BE2C (cell line): ENCODE data around the gene ATG7.
"Not testable (repeated sequence)": the region's sequence is repeated elsewhere in the genome, so short reads cannot be mapped to it uniquely, and the experiment has no call there.

Source experiments
- DNase-seq: peaks from one replicate; pipeline ENCODE4 v3.0.0-alpha.2; 2020
- H3K27me3 ChIP-seq: fragments of 250-450 bp; sonication (Bioruptor Pico); 2 replicates; pipeline ENCODE4 v1.5.1; 2020; ENCODE audit warnings: mild to moderate bottlenecking
- H3K36me3 ChIP-seq: fragments of 250-450 bp; sonication (Bioruptor Pico); 2 replicates; pipeline ENCODE4 v1.5.1; 2020; ENCODE audit warnings: mild to moderate bottlenecking
- H3K4me1 ChIP-seq: fragments of 250-450 bp; sonication (Bioruptor Pico); 2 replicates; pipeline ENCODE4 v1.5.1; 2020
- H3K4me3 ChIP-seq: 2 replicates; pipeline ENCODE4 v1.5.1; 2011; ENCODE audit warnings: low read depth, low read length
- H3K9me3 ChIP-seq: fragments of 250-450 bp; sonication (Bioruptor Pico); 2 replicates; pipeline ENCODE4 v1.5.1; 2020
- CTCF ChIP-seq: IDR thresholded peaks from 2 replicates; pipeline ENCODE4 v1.5.1; 2012; ENCODE audit warnings: mild to moderate bottlenecking, low read depth, low read length

Gene ATG7

GRCh38 chr3:11521167-11521566 is 249.0 kb downstream of the ATG7 start:
- Histone ChIP-seq H3K4me1 (no peaks in the 10 kb centered on the region), H3K36me3 (no peaks in the 10 kb centered on the region), H3K9me3 (no peaks in the 10 kb centered on the region), H3K27me3 (no peaks in the 10 kb centered on the region), H3K4me3 (no peak overlapping the region)
- no peak for TF ChIP-seq CTCF
- no peak for DNase-seq

GRCh38 chr3:11522398-11522715 is 250.2 kb downstream of the ATG7 start:
- no peaks in the 10 kb centered on the region for H3K27me3 ChIP-seq
- no peak overlapping the region for H3K4me3 ChIP-seq
- no peaks in the 10 kb centered on the region for H3K9me3 ChIP-seq
- TF ChIP-seq CTCF = no peak
- DNase-seq = no peak
- H3K36me3 ChIP-seq = no peaks in the 10 kb centered on the region
- H3K4me1 ChIP-seq = no peaks in the 10 kb centered on the region

GRCh38 chr3:11522953-11523571 is 250.9 kb downstream of the ATG7 start:
- no peak for TF ChIP-seq CTCF
- Histone ChIP-seq H3K4me1 (no peaks in the 10 kb centered on the region), H3K4me3 (no peak overlapping the region), H3K36me3 (no peaks in the 10 kb centered on the region), H3K9me3 (no peaks in the 10 kb centered on the region), H3K27me3 (no peaks in the 10 kb centered on the region)
- no peak for DNase-seq

- H3K27me3 ChIP-seq = no peaks in the 10 kb centered on the region
- H3K4me1 ChIP-seq = no peaks in the 10 kb centered on the region
- no peak for TF ChIP-seq CTCF
- no peak overlapping the region for H3K4me3 ChIP-seq
- no peaks in the 10 kb centered on the region for H3K36me3 ChIP-seq
- no peak for DNase-seq
- no peaks in the 10 kb centered on the region for H3K9me3 ChIP-seq
These were observed 251.4 kb downstream of the ATG7 start for GRCh38 chr3:11523572-11524101.

- H3K27me3 ChIP-seq, H3K4me1 ChIP-seq, H3K36me3 ChIP-seq, DNase-seq, H3K9me3 ChIP-seq, H3K4me3 ChIP-seq: not testable (repeated sequence)
These were observed 253.9 kb downstream of the ATG7 start for GRCh38 chr3:11526121-11526520.

- H3K36me3 ChIP-seq = no peaks in the 10 kb centered on the region
- no peak for TF ChIP-seq CTCF
- H3K27me3 ChIP-seq = no peaks in the 10 kb centered on the region
These were observed 257.1 kb downstream of the ATG7 start for GRCh38 chr3:11529281-11529680.

More at GRCh38 chr3:11529281-11529680, 257.1 kb downstream of the ATG7 start:
- H3K4me3 ChIP-seq = no peak overlapping the region
- H3K4me1 ChIP-seq = no peaks in the 10 kb centered on the region
- H3K9me3 ChIP-seq = no peaks in the 10 kb centered on the region
- DNase-seq = no peak
